HepG2 (cell line): ENCODE results near the gene FANCF. TPM values are rescaled to one million over a fixed set of nuclear protein-coding genes. Genes with fewer than 3 reads are reported as not detected.

Experiments used
- AHR ChIP-seq: IDR thresholded peaks from 2 replicates; pipeline ENCODE4 v1.6.1; 2018; ENCODE audit warnings: missing genetic modification reagents, missing compliant biosample characterization
- ARID2 ChIP-seq: sonication (generic); formaldehyde crosslinking; IDR thresholded peaks from 2 replicates; pipeline ENCODE4 v1.8.1; 2022; ENCODE audit warnings: mild to moderate bottlenecking, missing genetic modification reagents, borderline replicate concordance
- GFI1 ChIP-seq: sonication (generic); formaldehyde crosslinking; IDR thresholded peaks from 2 replicates; pipeline ENCODE4 v1.5.0; 2020; ENCODE audit warnings: missing genetic modification reagents, mild to moderate bottlenecking, borderline replicate concordance
- NCOR1 ChIP-seq: fragments of 200-600 bp; sonication (generic); IDR thresholded peaks from 2 replicates; pipeline ENCODE4 v1.7.0; 2017; ENCODE audit warnings: antibody characterized with exemption, low read length, borderline replicate concordance
- PAF1 ChIP-seq: IDR thresholded peaks from 2 replicates; pipeline ENCODE4 v1.6.1; 2016; ENCODE audit warnings: missing genetic modification reagents, missing compliant biosample characterization
- PHF20 ChIP-seq: sonication (generic); formaldehyde crosslinking; IDR thresholded peaks from 2 replicates; pipeline ENCODE4 v1.5.0; 2020; ENCODE audit warnings: mild to moderate bottlenecking, missing genetic modification reagents
- RXRA ChIP-seq: sonication (generic); formaldehyde crosslinking; IDR thresholded peaks from 2 replicates; pipeline ENCODE4 v1.5.1; 2020; ENCODE audit warnings: missing genetic modification reagents
- SAP130 ChIP-seq: IDR thresholded peaks from 2 replicates; pipeline ENCODE4 v1.6.1; 2016; ENCODE audit warnings: low read depth
- SMYD3 ChIP-seq: sonication (generic); formaldehyde crosslinking; IDR thresholded peaks from 2 replicates; pipeline ENCODE4 v1.8.1; 2023; ENCODE audit warnings: mild to moderate bottlenecking, missing genetic modification reagents
- TBX2 ChIP-seq: sonication (generic); formaldehyde crosslinking; IDR thresholded peaks from 2 replicates; pipeline ENCODE4 v1.5.0; 2020; ENCODE audit warnings: missing genetic modification reagents, mild to moderate bottlenecking, borderline replicate concordance
- ZNF138 ChIP-seq: sonication (generic); formaldehyde crosslinking; IDR thresholded peaks from 2 replicates; pipeline ENCODE4 v1.5.0; 2020; ENCODE audit warnings: mild to moderate bottlenecking, low read depth, missing genetic modification reagents
- ZNF20 ChIP-seq: sonication (generic); formaldehyde crosslinking; IDR thresholded peaks from 2 replicates; pipeline ENCODE4 v1.4.0; 2020; ENCODE audit warnings: mild to moderate bottlenecking, moderate library complexity, missing genetic modification reagents
- ZNF317 ChIP-seq: sonication (generic); formaldehyde crosslinking; IDR thresholded peaks from 2 replicates; pipeline ENCODE4 v1.5.0; 2020; ENCODE audit warnings: mild to moderate bottlenecking, missing genetic modification reagents
- ZNF350 ChIP-seq: sonication (generic); formaldehyde crosslinking; IDR thresholded peaks from 2 replicates; pipeline ENCODE4 v1.4.0; 2020; ENCODE audit warnings: mild to moderate bottlenecking, low read depth, missing genetic modification reagents, borderline replicate concordance
- ZNF367 ChIP-seq: sonication (generic); formaldehyde crosslinking; IDR thresholded peaks from 2 replicates; pipeline ENCODE4 v1.4.0; 2020; ENCODE audit warnings: missing genetic modification reagents, borderline replicate concordance
- ZNF430 ChIP-seq: sonication (generic); formaldehyde crosslinking; IDR thresholded peaks from 2 replicates; pipeline ENCODE4 v1.9.0; 2021; ENCODE audit warnings: mild to moderate bottlenecking, missing genetic modification reagents
- ZNF605 ChIP-seq: sonication (generic); formaldehyde crosslinking; IDR thresholded peaks from 2 replicates; pipeline ENCODE4 v1.8.0; 2022; ENCODE audit warnings: mild to moderate bottlenecking, missing genetic modification reagents
- ZNF607 ChIP-seq: sonication (generic); formaldehyde crosslinking; IDR thresholded peaks from 2 replicates; pipeline ENCODE4 v1.5.1; 2020; ENCODE audit warnings: missing genetic modification reagents, mild to moderate bottlenecking, borderline replicate concordance
- polyA plus RNA-seq, 8 experiments: library from polyadenylated mRNA; depleted of rRNA in 3 of 8; stranded (reverse) in 7 of 8; unstranded in 1 of 8; fragments of >200 nt; fragmentation: Illumina TruSeq in 4 of 8; extraction: Trizol in 4 of 8; gene quantifications; 2 replicates each; pipeline versions ENCODE4 v1.2.1 to v1.2.3, GENCODE V29; 2011 to 2016; ENCODE audit warnings: low read depth in 4 of 8, missing spikeins in 1 of 8, mixed read lengths in 1 of 8; ENCODE audit not compliant: insufficient read depth in 1 of 8
- total RNA-seq, 5 experiments: library from RNA; depleted of rRNA; stranded (reverse); fragments of >200 nt; fragmentation: Illumina TruSeq; extraction: Trizol; gene quantifications; 2 replicates each; pipeline ENCODE4 v1.2.3, GENCODE V29; 2016; ENCODE audit warnings: low read depth in 1 of 5
- TF ChIP-seq, protein P1 (sequence below): sonication (generic); formaldehyde crosslinking; IDR thresholded peaks from 2 replicates; pipeline ENCODE4 v1.5.0; 2020; ENCODE audit warnings: missing genetic modification reagents
- TF ChIP-seq, protein P2 (sequence below): sonication (generic); formaldehyde crosslinking; IDR thresholded peaks from 2 replicates; pipeline ENCODE4 v1.8.0; 2022; ENCODE audit warnings: mild to moderate bottlenecking, missing genetic modification reagents
- TF ChIP-seq, protein P3 (sequence below): sonication (generic); formaldehyde crosslinking; conservative IDR thresholded peaks from 2 replicates; pipeline ENCODE4 v1.5.0; 2020; ENCODE audit warnings: missing genetic modification reagents

Gene FANCF
- total and polyA plus RNA-seq, 2 of the 13 experiments (the other 11 are each of a cell fraction or from before 2014, with no cell fraction given) = 2.5 to 9.7 TPM

DNA sequence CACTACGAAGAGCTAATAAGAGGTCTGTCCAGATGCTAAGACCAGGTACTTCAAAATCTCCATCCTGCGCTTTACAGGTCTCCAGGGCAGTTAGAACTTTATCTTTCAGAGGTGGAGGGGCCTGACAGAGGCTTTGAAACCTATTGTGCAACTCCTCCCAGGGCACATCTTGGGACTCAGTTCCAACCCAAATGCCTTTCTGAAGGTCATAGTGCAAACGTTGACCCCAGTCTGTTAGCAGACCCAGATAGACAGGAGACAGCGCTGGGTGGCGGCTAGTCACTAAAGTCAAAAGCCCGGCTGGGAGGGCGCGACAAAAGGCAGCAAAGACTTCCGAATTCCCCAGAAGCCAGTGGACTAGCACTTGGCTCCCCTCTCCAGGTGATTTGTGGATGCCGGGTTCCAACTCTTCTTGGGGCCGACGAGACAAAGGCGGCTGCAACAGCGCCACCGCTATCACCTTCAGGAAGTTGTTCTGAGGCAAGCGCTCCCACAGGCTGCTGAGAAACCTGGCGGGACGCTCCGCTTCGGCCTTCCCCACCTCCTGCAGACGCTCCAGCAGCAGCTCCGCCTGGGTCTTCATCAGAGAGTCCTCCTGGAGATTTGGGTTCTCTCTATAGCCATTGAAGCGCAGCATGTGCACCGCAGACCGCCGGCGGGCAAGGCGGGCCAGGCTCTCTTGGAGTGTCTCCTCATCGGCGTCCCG is 728 bp downstream of the FANCF start (continued):
- TF ChIP-seq PAF1 (CRISPR knock-in tag) = no peak
- TF ChIP-seq PHF20 (CRISPR knock-in tag) = no peak
- 0 out of 2 replicates have a peak, but pooled peaks have one; percentile 60 for TF ChIP-seq ZNF607
- 0 out of 2 replicates have a peak, but pooled peaks have one; percentile 38 for TF ChIP-seq SMYD3 (CRISPR knock-in tag)
- 0 out of 2 replicates have a peak, but pooled peaks have one; percentile 30 for TF ChIP-seq AHR (CRISPR knock-in tag)
- no peak for TF ChIP-seq ZNF138 (CRISPR knock-in tag)
- TF ChIP-seq, protein P1, sequence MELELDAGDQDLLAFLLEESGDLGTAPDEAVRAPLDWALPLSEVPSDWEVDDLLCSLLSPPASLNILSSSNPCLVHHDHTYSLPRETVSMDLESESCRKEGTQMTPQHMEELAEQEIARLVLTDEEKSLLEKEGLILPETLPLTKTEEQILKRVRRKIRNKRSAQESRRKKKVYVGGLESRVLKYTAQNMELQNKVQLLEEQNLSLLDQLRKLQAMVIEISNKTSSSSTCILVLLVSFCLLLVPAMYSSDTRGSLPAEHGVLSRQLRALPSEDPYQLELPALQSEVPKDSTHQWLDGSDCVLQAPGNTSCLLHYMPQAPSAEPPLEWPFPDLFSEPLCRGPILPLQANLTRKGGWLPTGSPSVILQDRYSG = 0 out of 2 replicates have a peak, but pooled peaks have one; percentile 40
- 0 out of 2 replicates have a peak, but pooled peaks have one; percentile 16 for TF ChIP-seq GFI1 (CRISPR knock-in tag)
- TF ChIP-seq, protein P2, sequence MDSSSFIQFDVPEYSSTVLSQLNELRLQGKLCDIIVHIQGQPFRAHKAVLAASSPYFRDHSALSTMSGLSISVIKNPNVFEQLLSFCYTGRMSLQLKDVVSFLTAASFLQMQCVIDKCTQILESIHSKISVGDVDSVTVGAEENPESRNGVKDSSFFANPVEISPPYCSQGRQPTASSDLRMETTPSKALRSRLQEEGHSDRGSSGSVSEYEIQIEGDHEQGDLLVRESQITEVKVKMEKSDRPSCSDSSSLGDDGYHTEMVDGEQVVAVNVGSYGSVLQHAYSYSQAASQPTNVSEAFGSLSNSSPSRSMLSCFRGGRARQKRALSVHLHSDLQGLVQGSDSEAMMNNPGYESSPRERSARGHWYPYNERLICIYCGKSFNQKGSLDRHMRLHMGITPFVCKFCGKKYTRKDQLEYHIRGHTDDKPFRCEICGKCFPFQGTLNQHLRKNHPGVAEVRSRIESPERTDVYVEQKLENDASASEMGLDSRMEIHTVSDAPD (CRISPR knock-in tag) = no peak
- TF ChIP-seq ZNF430 (CRISPR knock-in tag) = 0 out of 2 replicates have a peak, but pooled peaks have one; percentile 60
- peak; percentile 42; the same call in 1 of the 2 replicates for TF ChIP-seq RXRA
- TF ChIP-seq, protein P3, sequence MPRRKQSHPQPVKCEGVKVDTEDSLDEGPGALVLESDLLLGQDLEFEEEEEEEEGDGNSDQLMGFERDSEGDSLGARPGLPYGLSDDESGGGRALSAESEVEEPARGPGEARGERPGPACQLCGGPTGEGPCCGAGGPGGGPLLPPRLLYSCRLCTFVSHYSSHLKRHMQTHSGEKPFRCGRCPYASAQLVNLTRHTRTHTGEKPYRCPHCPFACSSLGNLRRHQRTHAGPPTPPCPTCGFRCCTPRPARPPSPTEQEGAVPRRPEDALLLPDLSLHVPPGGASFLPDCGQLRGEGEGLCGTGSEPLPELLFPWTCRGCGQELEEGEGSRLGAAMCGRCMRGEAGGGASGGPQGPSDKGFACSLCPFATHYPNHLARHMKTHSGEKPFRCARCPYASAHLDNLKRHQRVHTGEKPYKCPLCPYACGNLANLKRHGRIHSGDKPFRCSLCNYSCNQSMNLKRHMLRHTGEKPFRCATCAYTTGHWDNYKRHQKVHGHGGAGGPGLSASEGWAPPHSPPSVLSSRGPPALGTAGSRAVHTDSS (CRISPR knock-in tag) = no peak
- peak; percentile 83; the same call in 1 of the 2 replicates for TF ChIP-seq ZNF605 (CRISPR knock-in tag)
- peak; percentile 87; the same call in 1 of the 2 replicates for TF ChIP-seq ZNF350
- TF ChIP-seq ZNF317 (CRISPR knock-in tag) = no peak
- no peak for TF ChIP-seq ZNF20 (CRISPR knock-in tag)
- peak; percentile 53; the same call in 1 of the 2 replicates for TF ChIP-seq NCOR1
- TF ChIP-seq SAP130 (CRISPR knock-in tag) = peak; percentile 10; the same call in 1 of the 2 replicates
- 0 out of 2 replicates have a peak, but pooled peaks have one; percentile 76 for TF ChIP-seq ARID2 (CRISPR knock-in tag)
- no peak; the same call in 1 of the 2 replicates for TF ChIP-seq TBX2 (CRISPR knock-in tag)
- TF ChIP-seq ZNF367 = 0 out of 2 replicates have a peak, but pooled peaks have one; percentile 23
